Upper lobe of left lung (tissue), 6 donors: ENCODE data around the gene USP36. TPM values are rescaled to one million over a fixed set of nuclear protein-coding genes. Genes with fewer than 3 reads are reported as not detected.
A peak's percentile ranks its signal among the peaks of the same experiment; 100 is the strongest.

Experiments
- ATAC-seq, 2 donors: fragments of 200-7000 bp; cut with Tn5 transposase; one replicate each; pipeline ENCODE4 v1.9.1; 2022; ENCODE audit warnings: mild to moderate bottlenecking in 2 of 2, moderate library complexity in 2 of 2; ENCODE audit not compliant: low FRiP score in 2 of 2
- DNase-seq, 2 donors: peaks; one replicate each; pipeline ENCODE4 v3.0.0-alpha.2; 2019 to 2020
- H3K27ac ChIP-seq, 4 donors: fragments of 200-600 bp; sonication (generic); one replicate each; pipeline ENCODE4 v1.5.1; 2016 to 2019
- H3K27me3 ChIP-seq, 4 donors: fragments of 200-600 bp; sonication (generic); one replicate each; pipeline ENCODE4 v1.5.1; 2017 to 2019
- H3K36me3 ChIP-seq, 4 donors: fragments of 200-600 bp; sonication (generic); one replicate each; pipeline ENCODE4 v1.5.1; 2016 to 2019
- H3K4me1 ChIP-seq, 4 donors: fragments of 200-600 bp; sonication (generic); one replicate each; pipeline ENCODE4 v1.5.1; 2018 to 2019
- H3K4me3 ChIP-seq, 4 donors: fragments of 200-600 bp; sonication (generic); one replicate each; pipeline ENCODE4 v1.5.1; 2017 to 2019; ENCODE audit warnings: mild to moderate bottlenecking in 2 of 4, moderate library complexity in 1 of 4
- H3K9me3 ChIP-seq, 4 donors: fragments of 200-600 bp; sonication (generic); one replicate each; pipeline ENCODE4 v1.5.1; 2018 to 2019
- CTCF ChIP-seq, 6 experiments: fragments of 450-650 bp in 4 of 6; fragments of 200-600 bp in 2 of 6; sonication (generic) in 2 of 6; IDR thresholded peaks; one replicate each; pipeline ENCODE4 v1.5.1; 2016 to 2019; ENCODE audit warnings: antibody characterized with exemption in 6 of 6
- EP300 ChIP-seq, 4 donors: sonication (generic); formaldehyde crosslinking; IDR thresholded peaks; one replicate each; pipeline ENCODE4 v1.5.1; 2017; ENCODE audit warnings: antibody characterized with exemption in 4 of 4, control low read depth in 2 of 4
- POLR2A ChIP-seq, 4 donors: fragments of 450-650 bp; IDR thresholded peaks; one replicate each; pipeline ENCODE4 v1.5.1; 2016 to 2017; ENCODE audit warnings: antibody characterized with exemption in 4 of 4, mild to moderate bottlenecking in 2 of 4
- POLR2AphosphoS5 ChIP-seq, 2 donors: sonication (generic); formaldehyde crosslinking; IDR thresholded peaks; one replicate each; pipeline ENCODE4 v1.5.1; 2017; ENCODE audit warnings: antibody characterized with exemption in 2 of 2
- WGBS, 2 donors: methylation state at CpG; one replicate each; pipeline ENCODE4 v1.1.5; 2017 to 2018; 5-methylcytosine and 5-hydroxymethylcytosine counted together
- total RNA-seq, 6 donors: library from RNA; depleted of rRNA in 4 of 6; stranded (reverse); fragments of >200 nt in 4 of 6; gene quantifications; one replicate each; pipeline versions ENCODE4 v1.1.0 to v1.2.1, GENCODE V29; 2016 to 2021
- donor health status: DM: no; HTN: no; CAD: no; lungs with moderate emphysema.
- donor health status: DM: no; HTN: yes; CAD: no; lungs with severe emphysema.

USP36 gene
- total RNA-seq, 6 donors from 2014 or later, result 31.1 to 76.5 (median 55.4) TPM

GRCh38 chr17:78883089-78883532 is 42.5 kb upstream of the USP36 start:
- no peak for TF ChIP-seq CTCF (IDR thresholded peaks at IDR 0.05)
- peak; percentile 34 to 88 for TF ChIP-seq POLR2AphosphoS5 (IDR thresholded peaks at IDR 0.05)
- peaks cover 42 to 54% (median 49%) of the 10 kb centered on the region in 4 donors for H3K4me1 ChIP-seq
- no peaks in the 10 kb centered on the region for H3K9me3 ChIP-seq
- peak in 1 of 2 donors; percentile 87 for DNase-seq
- H3K36me3 ChIP-seq, result no peaks in the 10 kb centered on the region
- peak; percentile 85 for ATAC-seq
- WGBS, 2 donors, result 27 to 30% methylated on average over 5 to 10 of the region's 10 CpGs
- H3K4me3 ChIP-seq, result peak overlapping the region in 2 of 4 donors; percentile 6 to 23
- H3K27me3 ChIP-seq, result no peaks in the 10 kb centered on the region
- peak overlapping the region; percentile 84 to 91 (median 88) for H3K27ac ChIP-seq

- 46 to 55% methylated on average over 10 of the region's 14 CpGs for WGBS, 2 donors
- Histone ChIP-seq H3K4me3 (no peak overlapping the region), H3K27me3 (no peaks in the 10 kb centered on the region), H3K4me1 (peaks cover 42 to 54% (median 49%) of the 10 kb centered on the region in 4 donors), H3K36me3 (no peaks in the 10 kb centered on the region), H3K27ac (peak overlapping the region; percentile 84 to 91 (median 88)), H3K9me3 (no peaks in the 10 kb centered on the region)
- ATAC-seq (peak in 1 of 2 donors; percentile 0), DNase-seq (peak in 1 of 2 donors; percentile 69)
- TF ChIP-seq POLR2A (IDR thresholded peaks at IDR 0.05) (no peak), EP300 (IDR thresholded peaks at IDR 0.05) (no peak), POLR2AphosphoS5 (IDR thresholded peaks at IDR 0.05) (no peak), CTCF (IDR thresholded peaks at IDR 0.05) (no peak)
Measured at GRCh38 chr17:78882540-78883088, 42.0 kb upstream of the USP36 start.

GRCh38 chr17:78879635-78880186 is 39.1 kb upstream of the USP36 start:
- no peaks in the 10 kb centered on the region for H3K27me3 ChIP-seq
- H3K4me3 ChIP-seq, result peak overlapping the region in 3 of 4 donors; percentile 2 to 29 (median 28)
- TF ChIP-seq CTCF (IDR thresholded peaks at IDR 0.05), result peak in 2 of 6 experiments; percentile 12 to 23
- no peak for TF ChIP-seq EP300 (IDR thresholded peaks at IDR 0.05)
- peak; percentile 44 to 50 for TF ChIP-seq POLR2AphosphoS5 (IDR thresholded peaks at IDR 0.05)
- H3K27ac ChIP-seq, result peak overlapping the region; percentile 77 to 91 (median 88)
- 21 to 39% methylated on average over 24 to 28 of the region's 28 CpGs for WGBS, 2 donors
- no peaks in the 10 kb centered on the region for H3K9me3 ChIP-seq
- peaks cover 36 to 56% (median 42%) of the 10 kb centered on the region in 4 donors for H3K4me1 ChIP-seq
- peak; percentile 42 to 81 for DNase-seq
- no peaks in the 10 kb centered on the region for H3K36me3 ChIP-seq
- peak in 1 of 2 donors; percentile 68 for ATAC-seq

- no peak for DNase-seq
- WGBS, 2 donors, result 81 to 91% methylated on average over 14 of the region's 14 CpGs
- Histone ChIP-seq H3K27ac (peak overlapping the region; percentile 77 to 91 (median 88)), H3K4me1 (peaks cover 29 to 48% (median 35%) of the 10 kb centered on the region in 4 donors), H3K4me3 (peak overlapping the region in 3 of 4 donors; percentile 2 to 29 (median 28)), H3K9me3 (no peaks in the 10 kb centered on the region), H3K36me3 (no peaks in the 10 kb centered on the region), H3K27me3 (no peaks in the 10 kb centered on the region)
- ATAC-seq, result no peak
- TF ChIP-seq CTCF (IDR thresholded peaks at IDR 0.05), result no peak
- TF ChIP-seq POLR2A (IDR thresholded peaks at IDR 0.05), result no peak
- no peak for TF ChIP-seq EP300 (IDR thresholded peaks at IDR 0.05)
- TF ChIP-seq POLR2AphosphoS5 (IDR thresholded peaks at IDR 0.05), result no peak
Measured at GRCh38 chr17:78878871-78879527, 38.4 kb upstream of the USP36 start.
